T1000 (cell line): ENCODE data around the gene TRAF4.
"Not testable (repeated sequence)": the region's sequence is repeated elsewhere in the genome, so short reads cannot be mapped to it uniquely, and the experiment has no call there.

ENCODE experiments used
- DNase-seq: peaks from one replicate; lab custom pipeline; 2025; ENCODE audit warnings: mixed read lengths; lab: John Stamatoyannopoulos, UW

The TRAF4 gene

DNA sequence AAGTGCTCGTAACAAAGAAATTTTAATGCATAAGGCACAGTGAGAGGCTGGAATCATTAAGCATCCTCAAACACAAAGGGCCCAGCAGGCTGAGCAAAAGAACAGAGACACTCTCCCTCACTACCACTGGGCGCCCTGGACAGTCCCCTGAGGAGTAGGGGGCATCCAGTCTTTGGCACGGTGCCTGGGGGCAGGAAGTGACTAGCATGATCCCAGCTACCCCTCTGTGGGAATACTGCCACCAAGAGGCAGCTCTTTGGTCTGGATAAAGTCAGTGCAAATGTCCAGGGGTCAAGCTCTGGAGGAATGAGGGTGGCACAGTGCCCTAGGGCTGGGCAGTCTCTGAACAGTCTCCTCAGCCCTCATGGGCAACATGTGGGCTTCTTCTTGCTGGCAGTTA is 29.5 kb upstream of the TRAF4 start:
- DNase-seq = no peak

- DNase-seq = no peak
Observed at GRCh38 chr17:28715217-28715616, 28.6 kb upstream of the TRAF4 start.

GRCh38 chr17:28716740-28717577 is 26.9 kb upstream of the TRAF4 start:
- DNase-seq = no peak

DNA sequence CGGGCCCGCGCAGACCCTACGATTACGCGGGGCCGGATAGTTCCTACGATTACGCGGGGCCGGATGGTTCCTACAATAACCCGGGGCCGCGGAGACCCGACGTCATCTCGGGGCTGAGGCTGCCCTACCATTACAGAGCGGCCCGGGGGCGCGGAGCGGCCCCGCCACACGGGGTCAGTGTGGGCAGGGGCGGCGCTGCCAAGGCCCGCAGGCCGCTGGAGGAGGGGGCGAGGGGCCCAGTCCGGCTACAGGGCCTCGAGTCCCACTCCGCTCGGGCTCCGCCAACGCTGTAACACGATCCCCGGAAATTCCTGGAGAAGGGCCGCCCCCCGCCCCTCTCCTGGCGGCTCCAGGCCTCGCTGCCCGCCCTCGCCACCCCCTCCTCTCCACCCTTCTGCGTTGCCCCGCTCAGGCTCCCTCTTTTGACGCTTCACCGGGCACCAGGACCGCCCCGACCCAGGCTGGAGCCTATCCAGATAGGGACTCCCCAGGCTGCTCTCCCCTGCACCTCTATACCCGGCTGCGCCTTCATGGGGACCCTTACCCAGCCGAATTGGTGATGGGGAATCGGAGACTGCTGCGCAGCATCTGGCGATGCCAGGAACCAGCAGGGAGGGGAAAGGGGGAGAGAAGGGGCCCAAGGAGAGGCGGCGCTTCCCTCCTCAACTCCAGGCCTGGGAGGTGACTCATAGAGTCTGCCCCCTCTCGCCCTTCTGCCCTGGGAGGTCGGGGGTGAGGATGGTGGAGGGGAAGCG is 26.1 kb upstream of the TRAF4 start, which contains the start of gene RAB34:
TSS of gene RAB34 (minus strand) at position 291 of the 755 bp plus-strand sequence. CDS start 602 bp downstream, outside the sequence.
- peak; percentile 83 for DNase-seq

- DNase-seq = no peak
Observed at GRCh38 chr17:28718333-28719020, 25.3 kb upstream of the TRAF4 start.

DNA sequence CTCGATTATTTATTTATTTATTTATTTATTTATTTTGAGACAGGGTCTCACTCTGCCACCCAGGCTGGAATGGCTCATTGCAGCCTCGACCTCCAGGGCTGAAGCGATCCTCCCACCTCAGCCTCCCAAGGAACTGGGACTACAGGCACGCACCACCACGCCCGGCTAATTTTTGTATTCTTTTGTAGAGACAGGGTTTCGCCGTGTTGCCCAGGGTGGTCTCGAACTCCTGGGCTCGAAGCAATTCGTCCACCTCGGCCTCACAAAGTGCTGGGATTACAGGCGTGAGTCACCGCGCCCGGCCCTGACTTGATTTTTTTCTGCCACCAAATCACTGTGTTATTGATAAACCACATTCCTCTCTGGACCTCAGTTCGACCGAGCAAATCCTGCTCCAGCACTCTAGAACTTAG is 24.8 kb upstream of the TRAF4 start:
- no peak for DNase-seq

DNA sequence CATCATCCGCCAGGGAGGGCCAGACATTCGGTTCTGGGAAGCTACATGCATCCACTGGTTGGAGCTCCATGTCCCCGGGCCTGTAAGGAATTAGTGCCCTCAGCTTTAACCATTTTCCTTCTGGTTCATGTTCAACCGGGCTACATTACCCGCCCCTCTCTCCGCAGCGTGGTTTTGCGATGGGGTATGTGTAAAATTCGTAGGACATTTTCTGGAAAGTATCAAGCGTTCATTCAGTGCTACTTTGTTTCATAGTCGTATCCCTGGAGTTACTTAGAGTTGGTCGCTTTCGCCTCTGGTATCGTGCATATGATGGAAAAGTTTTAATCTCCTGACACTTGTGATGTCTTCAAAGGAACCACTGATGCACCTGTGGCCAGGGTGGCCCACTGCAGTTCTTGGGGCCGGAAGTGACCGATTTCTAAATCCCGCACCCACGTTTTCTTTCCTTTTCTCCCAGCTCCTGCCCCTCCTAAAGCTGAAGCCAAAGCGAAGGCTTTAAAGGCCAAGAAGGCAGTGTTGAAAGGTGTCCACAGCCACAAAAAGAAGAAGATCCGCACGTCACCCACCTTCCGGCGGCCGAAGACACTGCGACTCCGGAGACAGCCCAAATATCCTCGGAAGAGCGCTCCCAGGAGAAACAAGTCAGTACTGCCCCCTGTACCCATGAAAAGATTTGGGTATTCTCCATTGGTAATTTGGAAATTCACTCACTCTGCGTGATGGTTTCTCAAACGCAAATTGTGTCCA is 23.4 kb upstream of the TRAF4 start:
- no peak for DNase-seq

GRCh38 chr17:28720997-28721329 is 22.8 kb upstream of the TRAF4 start:
- DNase-seq = not testable (repeated sequence)

DNA sequence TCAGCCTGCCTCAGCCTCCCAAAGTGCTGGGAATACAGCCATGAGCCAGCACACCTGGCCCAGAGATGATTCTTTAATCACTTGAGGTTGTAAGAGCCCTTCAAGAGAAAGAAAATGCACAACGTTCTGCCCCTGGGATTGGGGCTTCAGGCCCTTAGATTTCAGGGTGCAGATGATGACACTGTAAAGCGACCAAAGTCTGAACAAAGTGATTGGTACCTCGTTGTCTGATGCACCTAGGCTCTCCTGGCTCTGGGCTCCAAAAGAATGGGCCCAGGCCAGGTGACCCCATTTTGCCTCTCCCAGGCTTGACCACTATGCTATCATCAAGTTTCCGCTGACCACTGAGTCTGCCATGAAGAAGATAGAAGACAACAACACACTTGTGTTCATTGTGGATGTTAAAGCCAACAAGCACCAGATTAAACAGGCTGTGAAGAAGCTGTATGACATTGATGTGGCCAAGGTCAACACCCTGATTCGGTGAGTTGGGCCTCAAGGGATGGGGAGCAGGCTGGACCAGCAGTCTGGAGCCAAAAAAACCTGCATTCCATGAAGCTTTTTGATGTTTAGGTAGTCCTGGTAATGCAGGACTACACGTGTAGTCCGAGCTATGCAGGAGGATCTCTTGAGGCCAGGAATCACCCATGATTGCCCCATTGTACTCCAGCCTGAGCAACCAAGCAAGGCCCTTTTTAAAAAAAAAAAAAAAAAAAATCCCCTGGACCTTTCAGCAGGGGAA is 21.2 kb upstream of the TRAF4 start:
- DNase-seq = no peak

DNA sequence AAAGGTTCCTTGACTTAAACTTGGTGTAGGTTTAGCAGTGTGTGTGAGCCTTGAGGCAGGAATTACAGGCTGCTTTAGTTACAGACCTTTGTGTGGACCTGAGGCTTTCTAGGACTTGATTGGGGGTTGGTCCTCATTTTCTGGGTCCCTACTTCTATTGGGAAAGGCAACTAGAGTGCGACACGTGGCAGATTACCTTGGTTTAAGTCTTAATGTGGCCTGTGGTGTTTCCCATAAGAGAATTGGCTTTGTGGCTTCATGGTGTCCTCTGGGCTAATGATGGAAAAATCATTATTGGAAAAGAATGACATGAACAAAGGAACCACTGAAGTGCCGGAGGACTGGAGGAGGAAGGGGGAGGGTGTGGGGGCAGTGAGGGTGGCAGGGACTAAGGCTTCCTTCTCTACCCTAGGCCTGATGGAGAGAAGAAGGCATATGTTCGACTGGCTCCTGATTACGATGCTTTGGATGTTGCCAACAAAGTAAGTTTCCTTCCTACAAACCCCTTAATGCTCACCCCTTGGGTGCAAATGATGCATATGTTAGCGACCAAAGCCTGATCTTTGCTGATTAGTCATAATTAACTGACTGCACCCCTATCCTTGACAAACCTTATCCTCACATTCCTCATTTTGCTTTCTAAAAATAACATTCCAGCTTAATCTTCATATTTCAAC is 20.5 kb upstream of the TRAF4 start:
- DNase-seq = no peak

GRCh38 chr17:28723836-28724499 is 19.8 kb upstream of the TRAF4 start:
- DNase-seq = not testable (repeated sequence)

GRCh38 chr17:28724500-28725165 is 19.2 kb upstream of the TRAF4 start:
- no peak for DNase-seq

GRCh38 chr17:28725166-28725659 is 18.6 kb upstream of the TRAF4 start:
- DNase-seq = no peak

DNA sequence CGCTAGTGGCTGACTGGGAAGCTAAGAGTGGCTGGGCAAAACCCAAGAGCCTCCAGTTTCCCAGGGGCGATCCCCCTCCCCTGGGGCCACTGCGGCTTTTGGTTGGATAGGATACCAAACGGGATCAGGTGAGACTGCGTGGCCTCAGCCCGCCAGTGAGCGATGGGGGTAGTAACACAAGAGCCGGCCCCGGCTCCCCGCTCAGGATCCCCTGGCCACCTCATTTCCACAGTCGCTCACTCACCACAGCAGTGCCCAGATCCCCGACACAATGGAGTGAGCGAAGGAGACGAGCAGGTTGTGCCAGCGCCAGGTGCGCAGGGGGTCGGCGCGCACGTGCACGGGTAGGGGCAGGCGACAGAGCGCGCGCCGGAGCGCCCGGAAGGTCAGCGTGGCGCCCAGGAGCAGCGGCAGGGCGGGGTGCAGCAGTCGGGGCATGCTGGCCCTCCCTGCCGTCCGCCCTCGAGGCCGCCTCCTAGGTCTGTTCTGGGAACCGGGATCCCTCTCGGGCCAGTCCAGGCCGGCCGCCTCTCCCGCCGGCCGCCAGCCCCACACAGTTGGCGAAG is 18.1 kb upstream of the TRAF4 start:
- DNase-seq = no peak

- peak; percentile 80 for DNase-seq
Observed at GRCh38 chr17:28726226-28726626, 17.6 kb upstream of the TRAF4 start, which contains the start of gene TLCD1. TLCD1 (minus strand) TSS chr17:28726233; CDS start chr17:28726097, 136 bp downstream.

DNA sequence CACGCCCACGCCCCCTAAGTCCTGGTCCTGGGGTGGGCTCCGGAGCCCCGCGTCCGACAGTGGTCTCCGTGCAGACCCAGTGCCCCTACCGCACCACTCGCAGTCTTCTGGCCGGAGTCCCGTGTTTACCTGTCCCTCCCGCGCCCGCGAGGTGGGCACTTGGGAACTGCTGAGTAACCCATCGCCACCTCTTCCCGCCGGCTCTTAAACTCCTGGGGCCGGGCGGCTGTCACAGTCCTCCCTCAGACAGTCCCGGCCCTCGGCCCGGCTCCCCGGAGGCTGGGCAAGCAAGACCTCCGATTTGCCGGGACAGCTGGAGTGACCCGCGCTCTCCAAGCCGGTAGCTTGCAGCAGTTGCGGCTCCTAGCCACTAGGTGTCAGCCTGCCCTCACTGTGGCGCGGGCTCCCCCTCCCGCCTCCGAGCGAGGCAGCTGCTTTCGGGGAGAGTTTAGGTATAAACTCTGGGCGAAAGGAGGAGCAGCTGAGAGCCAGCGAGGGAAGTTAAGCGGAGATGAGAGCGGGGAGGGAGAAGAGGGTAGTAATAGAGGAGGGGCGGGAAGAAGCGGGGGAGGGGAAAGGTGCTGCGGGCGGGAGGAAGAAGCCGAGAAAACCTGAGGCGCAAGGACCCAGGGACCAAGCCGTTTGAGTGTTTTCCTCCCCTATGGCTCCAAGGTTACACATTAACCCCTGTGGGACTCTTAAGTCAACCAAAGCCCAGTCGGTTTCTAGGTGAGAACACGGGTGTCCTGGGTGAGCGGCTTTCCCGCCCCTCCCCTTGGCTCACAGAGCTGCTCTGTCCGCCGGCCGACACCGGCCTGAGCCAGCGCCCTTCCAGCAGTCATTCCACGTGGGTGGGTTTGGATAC is 17.0 kb upstream of the TRAF4 start:
- peak; percentile 94 for DNase-seq

GRCh38 chr17:28728364-28729200 is 15.2 kb upstream of the TRAF4 start, which contains the start of gene NEK8:
NEK8 (plus strand) TSS chr17:28728788; CDS start chr17:28728814, 26 bp downstream.
- DNase-seq = peak; percentile 96
